Cerebellar cortex (tissue), 1 donor: Measurements from ENCODE around the gene SUMO2.
"Not testable (repeated sequence)": the region's sequence is repeated elsewhere in the genome, so short reads cannot be mapped to it uniquely, and the experiment has no call there.

Source experiments
- DNase-seq: peaks from one replicate; pipeline ENCODE4 v3.0.0-alpha.2; 2015; ENCODE audit warnings: low spot score

The SUMO2 gene

DNA sequence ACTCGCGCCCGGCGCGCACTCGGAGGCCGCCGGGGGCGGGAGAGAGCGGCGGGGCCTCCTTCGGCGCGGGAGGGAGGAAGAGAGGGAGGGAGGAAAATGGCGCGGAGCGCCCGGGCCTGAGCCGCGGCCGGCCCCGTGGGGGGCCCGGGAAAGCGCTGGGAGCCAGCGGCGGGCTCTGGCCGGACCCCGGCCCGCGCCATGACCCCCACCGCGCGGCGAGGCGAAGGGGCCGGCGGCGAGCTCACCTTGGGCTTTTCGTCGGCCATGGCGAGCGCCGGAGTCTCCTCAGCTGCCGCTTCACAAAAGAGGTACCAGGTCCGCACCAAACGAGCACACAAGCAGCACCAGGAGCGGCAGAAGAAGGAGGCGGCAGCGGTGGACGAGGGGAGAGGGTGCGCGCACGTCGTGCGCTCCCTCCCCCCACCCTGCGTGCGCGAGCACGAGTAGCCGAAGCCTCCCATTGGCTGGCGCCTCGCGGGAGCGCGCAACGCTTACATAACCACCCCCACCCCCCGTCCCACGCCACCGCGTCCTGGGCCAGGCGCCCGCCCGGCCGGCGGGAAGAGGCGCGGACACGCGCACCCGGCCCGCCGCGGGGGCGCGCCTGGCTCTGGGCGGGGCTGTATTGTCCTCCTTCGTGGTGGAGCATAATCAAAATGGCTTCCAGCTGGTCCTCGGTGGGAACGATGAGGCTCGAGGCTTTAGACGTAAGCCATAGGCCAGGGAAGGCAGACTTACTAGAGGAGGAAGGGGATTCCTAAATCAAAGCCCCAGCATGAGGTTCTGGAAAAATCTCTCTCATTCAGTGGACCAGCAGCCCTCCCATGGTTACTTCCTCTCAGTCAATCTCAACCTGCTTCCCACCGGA, at the start of gene SUMO2:
Gene SUMO2 (minus strand): TSS at position 391 of the 868 bp plus-strand sequence. CDS start 125 bp downstream, at position 266.
- peak; percentile 86 for DNase-seq

DNA sequence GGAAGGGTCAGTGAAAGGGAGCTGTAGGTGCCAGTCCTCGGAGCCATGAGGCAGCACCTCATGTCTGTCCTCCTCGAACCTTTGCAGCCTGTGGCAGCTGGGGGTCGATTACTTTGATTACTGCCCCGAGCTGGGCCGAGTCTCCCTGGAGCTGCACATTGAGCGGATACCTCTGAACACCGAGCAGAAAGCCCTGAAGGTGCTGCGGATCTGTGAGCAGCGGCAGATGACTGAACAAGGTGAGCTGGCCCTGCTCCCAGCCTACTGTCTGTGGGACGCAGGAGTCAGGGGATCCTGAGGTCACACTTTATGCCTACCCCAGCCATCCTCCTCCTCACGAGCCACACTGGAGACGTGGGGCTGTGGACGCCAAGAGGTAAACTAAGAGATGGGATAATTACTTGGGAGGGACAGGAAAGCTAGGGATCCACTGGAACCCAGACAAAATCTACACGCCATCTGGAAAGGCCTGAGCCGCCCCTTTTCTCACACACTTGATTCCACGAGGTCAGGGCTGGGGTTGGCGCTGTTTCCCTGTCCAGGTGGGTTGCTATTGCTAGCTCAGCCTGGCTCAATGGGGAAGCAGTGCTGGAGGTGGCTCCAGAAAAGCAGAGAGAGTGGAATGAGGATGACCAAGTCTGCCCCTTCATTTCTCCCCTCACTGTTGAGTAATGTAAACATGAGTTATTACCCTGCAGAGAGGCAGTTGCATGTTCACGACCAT, 49.1 kb upstream of the SUMO2 start:
- peak; percentile 92 for DNase-seq

DNA sequence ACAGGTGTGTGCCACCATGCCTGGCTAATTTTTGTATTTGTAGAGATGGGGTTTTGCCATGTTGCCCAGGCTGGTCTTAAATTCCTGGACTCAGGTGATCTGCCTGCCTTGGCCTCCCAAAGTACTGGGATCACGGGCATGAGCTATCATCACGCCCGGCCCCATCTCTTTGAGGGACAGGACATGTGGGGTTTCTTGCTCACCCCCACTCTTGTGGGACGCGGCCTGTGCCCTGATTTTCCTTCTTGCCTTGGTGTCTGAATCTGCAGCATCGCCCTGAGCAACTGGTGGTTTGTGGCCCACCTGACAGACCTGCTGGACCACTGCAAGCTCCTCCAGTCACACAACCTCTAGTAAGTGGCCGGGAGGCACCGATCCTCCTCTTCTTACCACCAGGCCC, 48.3 kb upstream of the SUMO2 start:
- no peak for DNase-seq

DNA sequence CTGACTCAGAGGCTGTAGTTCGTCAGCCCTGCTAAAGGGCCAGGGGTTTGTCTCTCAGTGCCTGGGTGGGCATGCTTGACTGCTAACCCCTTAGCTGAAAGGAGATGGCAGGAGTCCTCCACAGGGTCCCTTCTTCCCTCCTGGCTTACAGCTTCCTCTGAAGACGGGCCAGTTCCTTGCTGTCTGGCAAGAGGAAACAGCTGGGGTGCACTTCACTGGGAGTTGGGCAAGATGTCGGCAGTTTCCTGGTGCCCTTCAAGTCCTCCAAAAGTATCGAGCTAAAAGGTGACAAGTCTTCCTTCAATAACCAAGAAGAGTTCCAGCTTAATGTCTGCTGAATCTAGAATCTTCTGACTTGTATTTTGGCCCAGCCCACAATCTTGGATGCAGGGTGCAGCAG, 46.1 kb upstream of the SUMO2 start:
- DNase-seq = no peak

DNA sequence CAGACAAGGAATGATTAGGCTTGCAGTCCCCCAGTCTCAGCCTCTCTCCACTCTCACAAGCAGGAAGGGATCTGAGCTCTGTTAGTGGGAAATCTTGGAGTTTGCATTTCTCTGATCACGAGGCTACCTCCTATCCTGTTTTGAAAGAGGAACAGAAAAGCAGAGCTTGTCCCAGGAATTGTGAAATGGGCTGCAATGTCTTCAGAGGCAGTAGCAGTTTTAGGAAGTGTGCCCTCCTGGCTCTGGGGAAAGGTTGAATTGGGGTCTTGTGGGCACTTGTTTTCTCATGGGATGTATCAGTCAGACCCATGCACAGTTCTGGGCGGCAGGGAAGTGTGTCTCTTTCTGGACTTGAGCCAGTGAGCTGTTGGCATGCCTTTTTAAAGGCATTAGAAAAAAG, 45.5 kb upstream of the SUMO2 start:
- DNase-seq = no peak

DNA sequence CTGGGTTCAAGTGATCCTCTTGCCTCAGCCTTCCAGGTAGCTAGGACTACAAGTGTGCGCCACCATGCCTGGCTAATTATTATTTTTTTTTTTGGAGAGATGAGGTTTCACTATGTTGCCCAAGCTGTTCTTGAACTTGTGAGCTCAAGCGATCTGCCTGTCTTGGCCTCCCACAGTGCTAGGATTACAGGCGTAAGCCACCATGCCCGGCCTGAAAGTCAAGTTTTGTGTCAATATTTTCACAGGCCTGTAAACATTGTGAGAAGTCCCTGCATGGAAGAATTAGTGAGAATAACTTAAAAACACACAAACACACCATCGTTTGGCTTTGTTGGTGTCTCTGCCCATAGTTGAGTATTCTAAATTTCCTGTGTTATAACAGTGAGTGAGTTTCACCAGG, 45.0 kb upstream of the SUMO2 start:
- no peak for DNase-seq

DNA sequence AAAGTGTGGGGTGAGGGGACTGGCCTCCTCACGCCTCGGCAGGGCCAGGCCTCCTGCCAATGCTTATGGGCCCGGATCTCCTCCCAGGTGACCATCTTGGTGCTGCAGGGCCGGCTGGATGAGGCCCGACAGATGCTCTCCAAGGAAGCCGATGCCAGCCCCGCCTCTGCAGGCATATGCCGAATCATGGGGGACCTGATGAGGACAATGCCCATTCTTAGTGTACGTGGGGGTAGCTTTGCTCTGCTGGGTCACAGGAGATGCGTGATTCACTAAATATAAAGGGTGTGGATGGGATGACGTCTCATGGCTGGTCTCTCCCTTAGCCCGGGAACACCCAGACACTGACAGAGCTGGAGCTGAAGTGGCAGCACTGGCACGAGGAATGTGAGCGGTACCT, 42.3 kb upstream of the SUMO2 start:
- DNase-seq = no peak

DNA sequence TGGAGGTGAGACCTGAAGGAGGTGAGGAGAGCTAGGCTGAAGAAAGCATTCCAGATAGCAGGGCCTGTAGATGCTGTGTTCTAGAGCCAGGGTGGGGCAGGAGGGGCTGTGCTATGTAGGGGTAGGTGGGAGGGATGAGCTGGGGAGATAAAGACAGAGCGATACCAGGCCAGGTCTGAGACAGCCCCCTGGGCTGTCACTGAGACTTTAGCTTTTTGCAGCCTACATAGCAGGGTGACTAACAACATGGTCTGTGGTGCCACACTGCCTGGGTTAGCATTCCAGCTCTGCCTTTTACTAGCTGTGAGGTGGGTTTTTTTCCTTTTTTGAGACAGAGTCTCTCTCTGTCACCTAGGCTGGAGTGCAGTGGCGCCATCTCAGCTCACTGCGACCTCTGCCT, 37.1 kb upstream of the SUMO2 start:
- DNase-seq = no peak

DNA sequence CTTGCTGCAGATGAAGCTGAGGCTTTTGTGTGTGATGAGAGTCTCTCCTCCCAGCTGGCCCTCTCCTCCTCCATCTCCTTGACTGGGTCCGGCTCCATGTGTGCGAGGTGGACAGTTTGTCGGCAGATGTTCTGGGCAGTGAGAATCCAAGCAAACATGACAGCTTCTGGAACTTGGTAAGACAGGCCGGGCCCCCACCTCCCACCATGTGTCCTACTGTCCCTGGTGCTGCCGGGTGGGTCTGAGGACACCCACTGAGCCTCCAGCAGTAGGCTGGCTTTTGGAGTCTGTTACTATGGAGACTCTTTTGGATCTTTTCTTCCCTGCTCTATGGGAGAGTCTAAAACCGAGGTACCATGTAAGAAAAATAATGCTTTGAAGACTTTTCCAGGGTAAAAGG, 35.4 kb upstream of the SUMO2 start:
- no peak for DNase-seq

DNA sequence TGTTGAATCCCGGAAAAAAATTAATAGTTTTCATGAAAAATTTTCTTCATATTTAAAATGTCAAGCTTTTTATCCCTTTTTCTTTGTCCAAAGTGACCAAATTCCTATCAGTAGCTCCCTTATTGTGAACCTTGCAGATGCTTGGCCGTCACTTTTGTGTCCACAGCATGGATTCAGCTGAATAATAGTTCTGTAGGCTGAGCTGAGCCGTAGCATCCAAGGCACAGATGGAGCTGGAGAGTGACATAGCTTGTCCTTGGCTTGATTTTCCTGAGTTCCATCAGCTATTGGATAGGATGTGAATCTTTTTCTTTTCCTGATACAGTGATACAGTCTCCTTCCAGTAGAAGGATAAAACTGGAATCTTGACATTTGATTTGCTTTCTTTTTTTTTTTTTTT, 26.3 kb upstream of the SUMO2 start:
- DNase-seq = peak; percentile 85

DNA sequence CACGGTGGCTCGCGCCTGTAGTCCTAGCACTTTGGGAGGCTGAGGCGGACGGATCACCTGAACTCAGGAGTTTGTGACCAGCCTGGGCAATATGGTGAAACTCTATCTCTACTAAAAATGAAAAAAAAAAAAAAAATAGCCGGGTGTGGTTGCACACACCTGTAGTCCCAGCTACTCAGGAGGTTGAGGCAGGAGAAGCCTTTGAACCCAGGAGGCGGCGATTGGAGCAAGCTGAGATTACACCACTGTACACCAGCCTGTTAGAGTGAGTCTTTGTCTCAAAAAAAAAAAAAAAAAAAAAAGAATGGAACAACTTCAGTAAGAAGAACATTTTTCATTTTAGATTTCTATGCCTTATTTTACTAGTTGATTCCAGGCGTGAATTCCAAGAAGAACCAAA, 25.4 kb upstream of the SUMO2 start:
- DNase-seq = no peak

DNA sequence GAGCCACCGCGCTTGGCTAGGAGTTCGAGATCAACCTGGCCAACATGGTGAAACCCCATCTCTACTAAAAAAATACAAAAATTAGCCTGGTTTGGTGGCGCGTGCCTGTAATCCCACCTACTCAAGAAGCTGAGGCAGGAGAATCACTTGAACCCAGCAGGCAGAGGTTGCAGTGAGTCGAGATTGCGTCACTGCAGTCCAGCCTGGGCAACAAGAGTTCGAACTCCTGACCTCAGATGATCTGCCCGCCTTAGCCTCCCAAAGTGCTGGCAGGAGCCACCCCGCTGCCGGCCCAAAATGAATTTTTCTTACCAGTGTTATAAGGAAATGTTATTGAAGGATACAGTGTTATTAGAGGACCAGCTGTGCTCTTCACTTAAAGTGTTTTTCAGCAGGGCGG, 25.0 kb upstream of the SUMO2 start:
- DNase-seq = no peak

DNA sequence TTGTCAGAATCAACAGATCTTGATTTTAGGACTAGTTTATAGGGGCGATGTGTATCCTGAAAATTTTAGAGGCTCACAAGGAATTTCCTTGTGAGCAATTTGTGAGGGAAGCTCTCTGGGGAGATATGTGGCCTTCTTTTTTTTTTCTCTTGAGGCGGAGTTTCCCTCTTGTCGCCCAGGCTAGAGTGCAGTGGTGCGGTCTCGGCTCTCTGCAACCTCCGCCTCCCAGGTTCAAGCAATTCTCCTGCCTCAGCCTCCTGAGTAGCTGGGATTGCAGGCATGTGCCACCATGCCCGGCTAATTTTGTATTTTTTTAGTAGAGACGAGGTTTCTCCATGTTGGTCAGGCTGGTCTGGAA, 24.3 kb upstream of the SUMO2 start:
- not testable (repeated sequence) for DNase-seq

DNA sequence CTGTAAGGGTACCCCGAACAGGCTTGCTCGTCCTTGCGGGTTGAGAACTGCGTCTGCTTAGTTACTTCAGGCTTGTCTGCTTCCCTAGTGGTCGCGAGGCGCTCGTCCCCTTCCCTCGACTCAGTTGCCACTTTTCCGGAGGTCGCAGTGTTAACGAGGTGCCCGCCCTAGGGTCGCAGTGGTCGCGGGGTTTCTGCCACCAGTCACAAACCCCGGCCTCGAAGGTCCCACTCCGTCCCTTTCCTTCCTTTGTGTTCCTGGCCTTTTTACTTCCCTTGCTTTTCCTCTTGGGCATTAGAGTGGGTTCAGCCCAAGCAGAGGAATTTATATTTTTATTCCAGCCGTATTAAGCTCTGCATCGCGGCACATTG, 23.0 kb upstream of the SUMO2 start:
- DNase-seq = no peak

DNA sequence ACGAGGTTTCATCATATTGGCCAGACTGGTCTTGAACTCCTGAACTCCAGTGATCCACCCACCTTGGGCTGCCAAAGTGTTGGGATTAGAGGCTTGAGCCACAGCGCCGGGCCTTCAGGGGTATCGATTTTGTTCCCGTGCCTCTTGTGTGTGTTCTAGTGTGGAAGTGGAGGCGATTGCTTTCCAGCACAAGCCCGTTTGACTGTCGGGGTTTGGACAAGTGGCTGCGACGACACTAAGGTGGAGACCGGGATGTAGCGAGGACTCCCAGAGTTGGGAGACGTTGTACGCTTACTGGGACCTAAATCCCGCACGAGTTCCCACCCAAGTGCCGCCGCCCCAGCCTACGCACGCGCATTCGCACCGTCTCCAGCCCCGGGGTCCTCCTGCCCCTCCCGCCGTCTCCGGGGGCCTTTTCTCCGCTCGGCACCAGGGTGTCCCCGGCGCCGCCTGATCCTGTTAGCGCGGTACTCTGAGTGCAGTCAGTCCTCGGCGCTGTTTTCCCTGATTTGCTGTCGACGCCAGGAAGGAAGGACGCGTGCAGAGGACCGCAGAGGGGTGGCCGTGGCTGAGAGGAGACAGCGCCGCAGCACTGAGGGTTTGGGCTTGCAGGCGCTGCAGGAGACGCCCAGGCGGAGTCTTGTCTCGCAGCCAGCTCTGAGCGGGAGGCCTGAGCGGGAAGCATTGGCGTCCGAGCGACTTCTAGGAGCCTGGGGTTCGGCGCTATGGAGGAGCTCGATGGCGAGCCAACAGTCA, 22.5 kb upstream of the SUMO2 start, which contains the start of gene NUP85:
Gene NUP85 (plus strand): TSS at position 643 of the 756 bp plus-strand sequence. CDS start 83 bp downstream, at position 726.
- peak; percentile 95 for DNase-seq

DNA sequence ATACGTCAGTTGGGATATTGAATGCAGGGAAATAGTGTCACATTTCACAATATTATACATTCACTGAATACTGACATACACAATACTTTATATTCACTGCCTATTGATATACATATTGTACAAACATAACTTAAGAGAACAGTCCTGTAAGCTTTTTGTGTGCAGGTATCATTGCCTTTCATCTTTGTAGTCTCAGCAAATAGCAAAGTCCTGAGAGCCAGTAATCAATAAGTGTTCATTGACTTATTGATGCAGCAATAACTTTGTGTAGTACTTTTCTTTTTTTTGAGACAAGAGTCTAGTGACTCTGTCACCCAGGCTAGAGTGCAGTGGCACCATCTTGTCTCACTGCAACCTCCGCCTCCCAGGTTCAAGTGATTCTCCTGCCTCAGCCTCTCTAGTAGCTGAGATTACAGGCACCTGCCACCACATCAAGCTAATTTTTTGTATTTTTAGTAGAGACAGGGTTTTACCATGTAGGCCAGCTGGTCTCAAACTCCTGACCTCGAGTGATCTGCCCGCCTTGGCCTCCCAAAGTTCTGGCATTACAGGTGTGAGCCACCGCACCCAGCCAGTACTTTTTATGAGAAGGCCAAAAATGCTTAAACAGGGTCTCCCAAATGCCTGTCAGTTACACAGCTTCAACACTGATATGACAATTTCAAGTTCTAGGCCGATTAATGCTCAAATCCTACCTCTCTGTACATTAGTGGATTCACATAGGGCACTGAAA, 17.3 kb upstream of the SUMO2 start:
- no peak for DNase-seq

DNA sequence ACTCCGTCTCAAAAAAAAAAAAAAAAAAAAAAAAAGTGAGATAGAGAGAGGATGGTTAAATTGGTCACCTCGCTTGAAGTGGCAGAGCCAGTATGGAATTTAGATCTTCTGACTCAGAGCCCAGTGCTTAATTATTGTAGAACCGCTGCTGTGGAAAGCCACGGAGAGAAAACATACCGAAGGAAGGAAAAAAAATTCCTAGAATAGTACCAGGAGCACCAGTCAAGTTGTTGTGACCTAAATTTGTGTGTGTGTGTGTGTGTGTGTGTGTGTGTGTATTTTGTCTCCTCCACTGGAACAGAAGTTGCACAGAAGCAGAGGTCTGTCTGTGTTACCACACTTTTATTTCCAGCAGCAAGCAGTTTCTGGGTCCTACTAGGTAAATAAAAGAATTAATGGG, 12.1 kb upstream of the SUMO2 start:
- DNase-seq = no peak

DNA sequence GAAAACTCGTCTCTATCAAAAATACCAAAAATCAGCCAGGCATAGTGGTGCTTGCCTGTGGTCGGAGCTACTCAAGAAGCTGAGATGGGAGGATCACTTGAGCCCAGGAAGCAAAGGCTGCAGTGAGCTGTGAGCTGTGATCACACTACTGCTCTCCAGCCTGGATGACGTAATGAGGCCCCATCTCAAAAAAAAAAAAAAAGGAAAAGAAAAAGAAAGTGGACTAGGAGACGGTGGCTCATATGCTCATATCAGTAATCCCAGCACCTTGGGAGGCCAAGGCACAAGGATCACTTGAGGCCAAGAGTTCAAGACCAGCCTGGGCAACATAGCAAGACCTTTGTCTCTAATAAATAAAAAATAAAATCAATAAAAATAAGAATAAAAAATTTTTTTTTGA, 8.8 kb upstream of the SUMO2 start:
- no peak for DNase-seq

DNA sequence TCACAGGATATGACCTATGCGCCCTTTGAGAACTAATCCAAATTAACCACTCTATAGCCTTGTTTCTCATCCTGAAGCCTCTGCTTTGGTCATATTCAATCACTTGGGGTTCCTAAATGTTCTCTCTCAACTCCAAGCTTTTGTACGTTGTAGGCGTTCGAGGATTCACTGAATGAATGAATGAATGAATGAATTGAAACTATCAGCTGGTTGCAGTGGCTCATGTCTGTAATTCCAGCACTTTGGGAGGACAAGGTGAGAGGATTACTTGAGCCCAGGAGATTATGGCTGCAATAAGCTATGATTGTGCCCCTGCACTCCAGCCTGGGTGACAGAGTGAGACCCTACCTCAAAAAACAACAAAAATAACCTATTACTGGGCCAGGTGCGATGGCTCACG, 5.9 kb upstream of the SUMO2 start:
- DNase-seq = no peak

DNA sequence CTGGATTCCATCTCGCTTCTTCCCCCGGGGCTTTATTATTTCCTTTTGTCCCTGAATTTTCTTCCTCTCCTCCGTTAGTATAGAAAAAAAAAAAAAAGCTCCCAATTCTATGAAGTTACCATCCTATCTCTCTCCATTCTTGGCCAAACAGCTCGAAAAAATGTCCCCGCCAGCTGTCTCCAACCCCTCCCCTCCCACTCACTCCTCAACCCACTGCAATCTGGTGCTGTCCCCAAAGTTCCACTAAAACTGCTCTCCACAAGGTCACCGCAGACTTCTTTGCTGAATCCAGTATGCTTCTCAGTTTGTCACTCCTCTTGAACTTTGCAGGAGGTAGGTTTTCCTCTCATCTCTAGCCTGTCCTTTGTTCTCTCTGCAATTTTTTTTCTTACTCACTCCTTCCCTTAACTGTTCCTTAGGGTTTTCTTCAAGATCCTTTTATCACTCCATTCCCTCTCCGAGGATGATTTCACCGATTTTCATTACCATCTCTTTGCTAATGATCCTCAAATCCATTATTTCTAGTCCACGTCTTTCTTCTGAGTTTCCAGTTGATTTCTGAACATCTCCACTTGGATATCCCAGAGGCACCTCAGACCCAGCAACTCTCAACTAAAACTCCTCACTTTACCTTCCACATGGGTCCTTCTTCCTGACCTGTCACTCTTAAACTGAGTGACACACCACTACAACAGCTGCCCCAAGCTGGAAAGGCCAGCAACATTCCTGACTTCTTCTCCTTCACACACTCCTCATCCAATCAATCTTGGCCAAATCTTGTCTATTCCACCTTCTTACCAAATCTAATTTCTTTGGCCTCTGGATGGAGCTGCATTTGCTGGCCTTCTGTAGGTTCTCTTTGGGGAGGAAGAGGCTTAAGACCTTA, 1.5 kb upstream of the SUMO2 start:
- no peak for DNase-seq

DNA sequence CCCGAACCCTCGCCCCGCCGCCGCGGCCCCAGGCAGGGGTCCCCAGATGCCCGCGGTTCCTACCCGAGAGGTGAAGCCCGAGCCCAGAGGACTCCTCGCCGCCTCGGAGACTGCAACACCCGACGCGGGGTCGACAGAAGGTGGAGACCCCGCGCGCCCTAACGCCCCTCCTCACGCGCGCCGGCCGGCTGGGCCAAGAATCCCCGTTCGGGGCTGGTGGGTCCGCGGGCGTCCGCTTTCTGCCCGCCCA, 515 bp downstream of the SUMO2 start:
- DNase-seq = no peak
